ENCODE data around the gene XKR7. TPM values are rescaled to one million over a fixed set of nuclear protein-coding genes. Genes with fewer than 3 reads are reported as not detected.

Gene XKR7
- total and polyA plus RNA-seq, 10 of the 15 experiments (the other 5 are each of a cell fraction or from before 2014, with no cell fraction given), result not detected

- no peak for TF ChIP-seq USF1 (IDR thresholded peaks at IDR 0.05; ENCODE audit: borderline replicate concordance, extremely low read length, insufficient read depth, low read depth, low read length)
- no peak for TF ChIP-seq MEF2B (IDR thresholded peaks at IDR 0.05; ENCODE audit: partially characterized antibody, poor library complexity, severe bottlenecking)
- no peak for TF ChIP-seq ZNF274 (IDR thresholded peaks at IDR 0.05; ENCODE audit: insufficient read depth, insufficient read length)
- no peak for TF ChIP-seq NFYB (IDR thresholded peaks at IDR 0.05; ENCODE audit: insufficient read depth, low read depth, low read length)
- TF ChIP-seq NRF1 (conservative IDR thresholded peaks at IDR 0.05; ENCODE audit: low read depth, low read length), result no peak
- no peak for TF ChIP-seq ZNF592 (IDR thresholded peaks at IDR 0.05)
- no peak for TF ChIP-seq MYB (IDR thresholded peaks at IDR 0.05; ENCODE audit: borderline replicate concordance, low read depth, low read length)
- TF ChIP-seq POLR2A (IDR thresholded peaks at IDR 0.05; ENCODE audit: low read depth, low read length), result no peak
- TF ChIP-seq SMARCA5 (IDR thresholded peaks at IDR 0.05), result no peak
- no peak for TF ChIP-seq MXI1 (IDR thresholded peaks at IDR 0.05; ENCODE audit: low read depth, low read length)
These were observed 23.4 kb downstream of the XKR7 start (continued) for GRCh38 chr20:31991339-31991705.

Data from GM12878 (cell line).